Activated CD4-positive, CD25-positive, alpha-beta regulatory T cell treated with anti-CD3 and anti-CD28 coated beads, Interleukin-2, amount 50 U/mL, for 16 hours (primary cell): Measurements from ENCODE around the gene KLHL36.
"Not testable (repeated sequence)": the region's sequence is repeated elsewhere in the genome, so short reads cannot be mapped to it uniquely, and the experiment has no call there.

Source experiments
- DNase-seq: peaks from one replicate; pipeline ENCODE4 v3.0.0-alpha.2; 2020; ENCODE audit warnings: low read depth, low spot score

Gene KLHL36

DNA sequence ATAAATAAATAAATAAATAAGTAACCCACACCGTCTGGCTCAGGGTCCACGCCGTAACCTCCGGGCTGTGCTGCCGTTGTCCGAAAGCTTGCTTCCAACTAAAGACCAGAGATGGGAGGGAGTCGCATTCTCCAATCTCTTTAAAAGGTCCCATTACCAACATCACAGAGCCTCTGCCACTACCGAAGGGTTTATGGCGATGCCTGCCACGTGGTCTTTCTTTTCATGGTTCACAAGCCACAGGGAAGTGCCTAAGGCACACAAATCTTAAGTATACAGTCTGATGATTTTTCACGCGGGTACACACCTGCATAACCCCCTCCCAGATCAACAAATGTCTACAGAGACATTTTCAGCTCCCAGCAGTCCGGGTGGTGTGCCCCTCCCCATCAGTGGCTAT lies 31.8 kb upstream of the KLHL36 start:
- DNase-seq: no peak

DNA sequence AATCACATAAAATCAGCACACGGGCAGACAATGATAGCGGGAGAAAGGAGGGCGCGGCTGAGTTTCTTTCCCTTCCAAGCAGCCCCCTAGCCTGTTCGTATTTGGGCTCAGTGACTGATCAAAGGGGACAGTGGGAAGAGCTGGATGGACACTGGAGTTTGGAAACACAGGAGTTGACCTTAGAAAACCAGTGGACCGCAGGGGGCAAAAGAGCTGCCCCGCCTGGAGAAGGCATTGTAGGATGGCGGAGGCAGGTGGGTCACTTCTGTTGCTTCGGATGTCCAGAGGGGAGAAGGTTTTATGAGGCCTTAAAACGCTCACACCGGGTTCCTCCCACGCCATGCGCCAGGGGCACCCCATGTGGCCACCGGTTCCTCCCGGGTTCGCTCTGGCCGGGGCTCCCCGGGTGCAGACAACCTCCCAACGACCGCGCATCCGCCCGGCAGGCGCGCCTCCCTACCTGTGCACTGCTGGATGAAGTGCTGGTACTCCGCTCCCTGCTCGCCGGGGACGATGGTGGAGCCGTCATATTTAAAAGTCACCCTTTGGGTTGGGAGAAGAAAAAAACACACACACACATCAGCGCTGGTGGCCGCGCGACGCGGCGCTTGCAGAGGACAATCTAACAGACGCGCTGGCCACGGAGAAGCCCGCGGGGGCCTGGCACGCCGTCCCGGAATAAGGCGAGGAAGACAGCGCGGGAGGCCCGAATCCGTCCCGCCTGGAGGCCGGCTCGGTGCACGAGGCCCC lies 31.1 kb upstream of the KLHL36 start:
- DNase-seq: no peak

DNA sequence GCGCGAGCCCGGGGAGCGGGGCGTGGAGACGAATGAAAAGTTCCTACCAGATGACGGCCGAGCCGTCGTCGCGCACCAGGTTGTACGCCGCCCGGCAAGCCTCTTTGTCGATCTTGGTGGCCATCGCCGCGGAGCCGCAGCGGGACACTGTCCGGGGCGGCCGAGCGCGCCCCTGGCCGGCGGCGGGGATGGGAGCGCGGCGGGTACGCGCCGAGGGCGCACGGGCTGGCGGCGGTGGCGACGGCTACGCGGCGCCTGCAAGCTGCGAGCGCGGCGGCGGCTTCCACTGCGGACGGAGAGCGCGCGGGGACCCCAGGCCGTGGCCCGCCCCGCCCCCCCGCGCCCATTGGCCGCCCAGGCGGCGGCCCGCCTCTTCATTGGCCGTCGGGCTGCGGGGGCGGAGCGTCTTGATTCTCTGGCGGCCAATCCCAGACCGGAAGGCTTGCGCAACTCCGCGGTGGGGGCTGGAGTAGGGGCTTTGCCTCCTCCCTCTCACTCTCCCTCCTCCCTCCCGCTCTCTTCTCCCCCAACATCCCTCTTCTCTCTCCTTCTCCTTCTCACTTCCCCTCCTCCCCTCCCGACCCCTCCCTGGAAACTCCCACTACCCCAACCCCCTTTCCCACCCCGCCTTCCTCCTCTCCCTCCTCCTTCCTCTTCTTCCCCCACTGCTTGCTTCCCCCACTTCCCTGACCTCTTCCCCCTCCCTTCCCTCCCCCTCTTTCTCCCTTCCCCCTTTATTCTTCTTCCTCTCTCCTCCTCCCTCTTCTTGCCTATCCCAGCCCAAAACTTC lies 30.3 kb upstream of the KLHL36 start, which contains the start of gene COTL1:
COTL1 (minus strand) TSS at position 288 of the 790 bp plus-strand sequence; CDS start at position 124, 164 bp downstream.
- DNase-seq: peak; percentile 89

DNA sequence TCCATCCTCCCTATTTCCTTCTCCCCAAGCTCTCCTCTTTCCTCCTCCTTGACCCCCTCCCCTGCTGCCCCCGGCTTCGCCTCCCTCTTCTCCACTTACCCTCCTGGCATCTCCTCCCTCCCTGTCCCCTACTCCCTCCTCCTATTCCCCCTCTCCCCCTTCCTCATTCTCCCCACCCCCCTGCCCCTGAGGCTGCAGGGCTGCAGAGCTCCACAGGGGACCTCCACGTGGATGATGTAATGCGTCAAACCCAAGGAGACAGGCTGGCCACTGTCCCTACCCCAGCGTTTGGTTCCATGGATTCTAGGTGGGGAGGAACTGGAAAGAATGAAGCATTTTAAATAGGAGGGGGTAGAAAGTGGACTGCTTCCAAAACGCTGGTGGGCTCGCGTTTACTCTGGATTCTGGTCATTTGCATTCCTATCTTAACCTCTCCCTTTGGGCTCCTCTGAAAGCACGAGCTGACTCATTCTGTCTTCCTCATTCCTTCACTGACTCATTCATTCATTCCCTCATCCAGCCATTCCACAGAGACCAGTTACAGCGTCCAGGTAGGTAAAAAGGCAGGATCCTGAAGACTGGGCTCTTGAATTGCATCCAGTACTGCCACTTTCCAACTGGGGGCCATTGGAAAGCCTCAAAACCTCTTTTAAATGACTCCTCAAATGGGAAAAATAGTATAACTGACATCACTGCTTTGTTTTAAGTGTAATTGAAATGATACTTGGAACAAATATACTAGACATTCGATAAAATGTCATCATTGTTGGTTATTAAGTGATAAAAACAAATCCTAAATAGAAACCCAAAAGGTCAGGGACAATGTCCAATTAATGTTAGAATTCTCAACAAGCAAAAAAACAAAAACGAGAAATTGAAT lies 29.5 kb upstream of the KLHL36 start:
- DNase-seq: no peak

DNA sequence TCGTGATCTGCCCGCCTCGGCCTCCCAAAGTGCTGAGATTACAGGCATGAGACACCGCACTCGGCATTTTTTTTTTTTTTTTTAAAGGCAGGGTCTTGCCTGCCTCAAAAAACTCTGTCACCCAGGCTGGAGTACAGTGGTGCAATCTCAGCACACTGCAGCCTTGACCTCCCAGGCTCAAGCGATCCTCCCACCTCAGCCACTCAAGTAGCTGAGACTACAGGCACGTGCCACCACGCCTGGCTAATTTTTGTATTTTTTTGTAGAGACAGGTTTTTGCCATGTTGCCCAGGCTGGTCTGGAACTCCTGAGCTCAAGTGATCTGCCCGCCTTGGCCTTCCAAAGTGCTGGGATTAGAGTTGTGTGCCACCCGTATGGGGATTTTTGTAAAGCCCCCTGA lies 27.4 kb upstream of the KLHL36 start:
- not testable (repeated sequence) for DNase-seq

DNA sequence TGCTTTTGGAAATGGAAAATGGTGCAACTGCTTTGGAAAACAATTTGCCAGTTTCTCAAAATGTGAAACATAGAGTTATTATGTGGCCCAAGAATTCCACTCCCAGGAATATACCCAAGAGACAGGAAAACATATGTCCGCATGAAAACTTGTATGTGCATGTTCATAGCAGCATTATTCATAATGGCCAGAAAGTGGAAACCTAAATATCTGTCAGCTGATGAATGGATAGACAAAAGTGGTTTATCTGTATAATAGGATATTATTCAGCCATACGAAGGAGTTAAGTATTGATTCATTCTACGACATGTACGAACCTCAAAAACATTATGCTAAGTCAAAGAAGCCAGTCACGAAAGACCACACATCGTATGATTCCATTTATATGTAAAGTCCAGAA lies 22.8 kb upstream of the KLHL36 start:
- no peak for DNase-seq

DNA sequence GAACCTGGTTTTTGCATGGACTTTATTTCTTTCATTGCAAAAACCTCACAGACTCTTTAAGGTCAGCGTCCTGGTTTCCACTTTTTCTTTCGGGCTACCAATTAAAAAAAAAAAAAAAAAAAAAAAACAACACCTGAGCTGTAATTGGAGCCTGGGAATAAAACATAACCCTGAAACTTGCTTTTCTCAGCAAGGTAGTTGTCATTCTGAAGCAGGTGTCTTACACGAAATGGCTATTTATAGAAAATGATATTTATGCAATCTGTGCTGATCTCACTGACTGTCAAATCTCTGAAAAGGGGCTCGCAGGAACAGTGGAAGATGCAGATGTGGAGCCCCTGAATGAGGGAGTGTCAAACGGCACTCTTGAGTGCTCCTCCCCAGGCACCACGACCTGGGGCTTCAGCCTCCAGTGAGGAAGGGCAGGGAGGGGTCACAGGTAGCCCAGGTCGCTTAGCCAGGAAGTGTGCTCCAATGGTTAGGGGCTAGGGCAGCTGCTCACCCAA lies 20.0 kb upstream of the KLHL36 start:
- no peak for DNase-seq

DNA sequence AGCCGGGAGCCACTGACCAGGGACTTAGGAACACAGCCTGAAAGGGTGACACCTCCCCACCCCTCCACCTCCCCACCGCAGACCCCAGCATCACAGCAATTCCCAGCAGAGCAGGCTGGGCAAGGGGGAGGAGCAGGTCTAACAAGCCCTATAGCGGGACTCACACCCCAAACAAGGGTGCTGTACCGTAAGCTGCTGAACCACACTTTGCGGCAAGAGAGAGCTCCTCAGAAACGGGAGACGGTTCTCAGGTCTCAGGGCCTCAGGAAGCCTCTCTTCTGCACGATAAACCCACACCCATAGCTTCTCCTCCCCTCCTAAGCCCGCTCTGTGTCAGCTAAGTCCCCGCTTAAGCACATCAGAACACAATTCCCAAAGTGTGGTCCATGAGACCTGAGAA lies 18.7 kb upstream of the KLHL36 start:
- no peak for DNase-seq

DNA sequence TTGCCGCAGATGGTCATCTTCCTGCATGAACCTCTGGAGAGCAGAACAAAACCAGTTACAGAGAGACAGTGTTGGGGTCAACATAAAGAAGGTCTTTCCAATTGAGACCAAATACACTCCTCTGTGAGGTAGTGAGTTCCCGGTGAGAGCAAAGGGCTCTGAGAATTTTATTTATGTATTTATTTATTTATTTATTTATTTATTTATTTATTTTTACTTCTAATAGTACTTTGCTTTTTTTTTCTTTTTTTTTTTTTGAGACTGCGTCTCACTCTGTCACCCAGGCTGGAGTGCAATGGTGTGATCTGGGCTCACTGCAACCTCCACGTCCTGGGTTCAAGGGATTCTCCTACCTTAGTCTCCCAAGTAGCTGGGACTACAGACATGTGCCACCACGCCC lies 18.3 kb upstream of the KLHL36 start:
- DNase-seq: no peak

DNA sequence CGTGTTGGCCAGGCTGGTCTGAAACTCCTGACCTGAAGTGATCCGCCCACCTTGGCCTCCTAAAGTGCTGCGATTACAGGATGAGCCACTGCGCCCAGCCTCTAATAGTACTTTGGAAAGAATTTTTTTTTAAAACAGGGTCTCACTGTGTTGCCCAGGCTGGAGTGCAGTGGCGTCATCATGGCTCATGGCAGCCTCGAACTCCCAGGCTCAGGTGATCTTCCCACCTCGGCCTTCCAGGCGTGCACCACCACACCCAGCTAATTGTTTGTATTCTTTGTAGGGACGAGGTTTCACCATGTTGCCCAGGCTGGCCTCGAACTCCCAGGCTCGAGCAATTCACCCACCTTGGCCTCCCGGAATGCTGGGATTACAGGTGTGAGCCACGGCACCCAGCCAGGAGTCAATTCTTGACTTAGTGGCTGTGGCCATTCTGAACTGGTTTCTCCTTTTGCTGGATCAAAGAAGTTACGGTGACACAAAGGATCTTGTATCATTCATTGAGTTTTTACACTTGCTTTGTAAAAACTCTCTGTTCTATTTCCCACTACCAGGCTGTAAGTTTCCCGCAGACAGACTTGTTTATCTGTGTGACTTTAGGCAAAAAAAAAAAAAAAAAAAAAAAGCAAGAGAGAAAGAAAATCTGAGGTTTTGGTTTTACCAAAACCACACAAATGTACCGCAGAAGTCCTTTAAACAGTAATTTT lies 17.7 kb upstream of the KLHL36 start:
- DNase-seq: no peak

DNA sequence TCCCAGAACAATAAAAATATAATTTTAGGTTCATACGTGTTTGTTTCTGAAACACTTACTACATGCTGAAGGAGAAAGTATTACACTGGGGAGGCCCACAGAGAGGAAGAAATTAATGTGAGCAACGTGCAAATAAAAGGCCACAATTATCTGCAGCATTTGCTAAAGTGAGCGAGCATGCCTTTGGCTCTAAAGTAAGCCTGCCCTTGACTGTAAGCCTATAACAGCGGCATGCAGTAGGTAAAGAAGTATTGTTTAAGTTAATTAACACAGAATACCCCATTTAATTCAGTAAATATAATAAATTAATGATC lies 17.2 kb upstream of the KLHL36 start:
- no peak for DNase-seq

DNA sequence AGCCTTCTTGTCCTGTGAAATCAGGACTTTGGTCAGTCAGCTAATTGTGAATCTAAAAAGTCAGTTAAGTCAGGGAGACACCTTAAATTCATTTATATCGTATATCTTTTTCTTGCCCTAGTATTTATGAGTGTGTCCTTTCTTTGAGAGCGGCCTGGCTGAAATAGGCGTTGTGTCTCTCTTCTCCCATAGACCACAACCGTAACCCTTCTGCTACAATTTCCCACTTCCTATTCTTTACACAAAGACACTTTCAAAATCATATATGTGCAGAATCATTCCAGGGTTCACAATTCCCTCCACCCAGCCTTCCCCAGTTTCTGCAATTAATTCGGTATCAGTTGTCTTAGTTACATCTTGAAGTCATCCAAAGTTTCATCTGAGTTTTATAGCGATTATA lies 16.4 kb upstream of the KLHL36 start:
- no peak for DNase-seq

DNA sequence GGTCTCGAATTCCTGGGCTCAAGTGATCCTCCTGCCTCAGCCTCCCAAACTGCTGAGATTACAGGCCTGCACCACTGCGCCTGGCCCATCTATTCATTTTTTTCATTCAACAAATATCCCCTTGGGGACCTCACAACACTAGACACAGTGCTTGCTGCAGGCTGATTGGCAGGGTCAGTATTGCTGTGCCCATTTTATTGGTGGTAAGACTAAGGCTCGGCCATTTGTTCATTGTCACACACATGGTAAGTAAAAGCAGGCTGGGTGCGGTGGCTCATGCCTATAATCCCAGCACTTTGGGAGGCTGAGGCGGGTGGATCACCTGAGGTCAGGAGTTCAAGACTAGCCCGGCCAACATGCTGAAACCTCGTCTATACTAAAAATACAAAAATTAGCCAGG lies 15.4 kb upstream of the KLHL36 start:
- DNase-seq: not testable (repeated sequence)

DNA sequence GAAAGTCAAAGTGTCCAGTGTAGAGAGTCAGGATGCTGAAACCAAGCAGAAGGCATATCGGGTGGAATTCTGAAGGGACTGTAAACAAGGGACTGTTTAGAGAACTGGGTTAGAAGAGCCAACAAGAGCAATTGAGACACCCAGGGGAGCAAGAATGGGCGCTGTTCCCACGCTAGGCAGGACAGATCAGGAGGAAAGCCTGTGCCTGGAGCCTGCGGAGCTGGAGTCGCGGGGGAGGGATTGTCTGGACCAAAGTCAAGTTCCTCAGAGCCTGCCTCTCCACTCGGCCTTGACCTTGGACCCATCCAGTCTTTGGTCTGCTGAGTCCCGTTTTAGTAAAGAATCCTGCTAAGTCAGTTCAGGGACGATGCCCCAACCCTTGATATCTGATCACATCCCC lies 14.7 kb upstream of the KLHL36 start:
- no peak for DNase-seq

DNA sequence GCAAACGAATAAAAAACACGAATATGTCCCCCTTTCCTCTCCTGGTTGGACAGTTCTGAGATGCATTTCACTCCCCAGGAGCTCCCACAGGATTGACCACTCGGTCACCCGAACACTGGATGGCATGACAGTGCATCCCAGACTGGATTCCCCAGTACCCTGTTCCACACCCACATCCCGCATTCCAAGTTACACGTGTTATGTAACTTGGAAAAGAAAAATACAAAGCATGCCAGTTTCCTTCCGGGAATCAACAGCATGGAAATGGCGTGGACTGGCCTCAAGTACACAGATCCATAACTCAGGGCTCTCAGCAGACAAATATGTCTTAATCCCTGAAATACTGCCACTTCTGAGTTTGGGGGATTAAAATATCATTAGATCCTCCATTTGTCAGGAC lies 12.6 kb upstream of the KLHL36 start:
- no peak for DNase-seq

DNA sequence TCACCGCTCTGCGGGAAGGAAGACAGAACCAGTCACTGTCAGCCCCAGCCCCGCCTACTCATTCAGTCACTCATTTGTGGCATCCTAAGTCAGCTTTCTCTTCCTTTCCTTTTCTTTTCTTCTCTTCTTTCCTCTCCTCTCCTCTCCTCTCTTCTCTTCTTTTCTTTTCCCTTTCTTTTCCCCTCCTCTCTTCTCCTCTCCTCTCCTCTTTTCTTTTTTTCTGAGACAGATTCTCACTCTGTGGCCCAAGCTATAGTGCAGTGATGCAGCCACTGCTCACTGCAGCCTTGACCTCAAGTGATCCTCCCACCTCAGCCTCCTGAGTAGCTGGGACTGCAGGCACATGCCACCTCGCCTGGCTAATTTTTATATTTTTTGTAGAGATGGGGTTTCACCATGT lies 10.6 kb upstream of the KLHL36 start:
- no peak for DNase-seq

DNA sequence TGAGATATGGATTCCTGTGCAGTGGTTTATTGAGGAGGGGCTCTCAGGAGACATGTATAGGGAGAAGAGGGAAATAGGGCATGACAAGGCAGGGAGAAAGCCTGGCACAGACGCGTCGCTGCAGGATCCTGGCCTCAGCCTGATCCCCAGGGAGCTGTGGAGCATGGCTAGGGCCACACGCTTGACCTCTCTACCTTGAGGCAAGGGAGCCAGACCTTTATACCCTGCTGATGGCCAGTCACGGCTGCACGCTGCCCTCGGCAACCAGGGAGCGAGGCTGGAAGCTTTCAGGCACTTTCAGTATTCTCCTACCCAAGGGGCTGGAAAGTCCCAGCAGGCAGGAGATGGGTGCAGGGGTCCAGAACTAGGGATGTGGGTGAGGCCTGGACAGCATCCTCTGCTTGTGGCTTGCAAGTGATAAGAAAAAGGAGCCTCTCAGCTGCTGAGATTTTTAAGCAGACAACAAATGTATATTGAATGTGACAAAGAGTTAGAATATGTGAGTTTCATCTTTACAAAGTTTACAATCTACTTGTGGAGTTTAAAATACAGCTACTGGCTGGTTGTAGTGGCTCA lies 10.0 kb upstream of the KLHL36 start:
- DNase-seq: no peak

DNA sequence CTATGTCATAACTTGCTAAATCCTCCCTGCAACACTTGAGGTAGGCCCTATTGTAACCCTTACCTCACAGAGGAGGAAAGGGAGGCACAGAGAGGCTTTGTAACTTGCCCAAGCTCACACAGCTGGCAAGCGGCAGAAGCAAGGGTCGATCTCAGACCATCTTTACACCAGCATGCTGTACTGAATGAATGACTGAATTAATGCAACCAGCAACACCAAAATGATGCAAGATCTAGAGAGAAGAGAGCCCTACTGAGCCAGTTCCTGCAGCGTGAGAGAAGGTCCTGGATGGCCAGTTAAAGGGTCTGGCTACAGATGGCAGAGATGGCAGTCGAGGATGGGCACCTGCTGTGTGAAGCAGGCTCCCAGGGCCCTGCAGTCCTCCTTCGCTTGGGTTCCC lies 8.2 kb upstream of the KLHL36 start:
- no peak for DNase-seq

DNA sequence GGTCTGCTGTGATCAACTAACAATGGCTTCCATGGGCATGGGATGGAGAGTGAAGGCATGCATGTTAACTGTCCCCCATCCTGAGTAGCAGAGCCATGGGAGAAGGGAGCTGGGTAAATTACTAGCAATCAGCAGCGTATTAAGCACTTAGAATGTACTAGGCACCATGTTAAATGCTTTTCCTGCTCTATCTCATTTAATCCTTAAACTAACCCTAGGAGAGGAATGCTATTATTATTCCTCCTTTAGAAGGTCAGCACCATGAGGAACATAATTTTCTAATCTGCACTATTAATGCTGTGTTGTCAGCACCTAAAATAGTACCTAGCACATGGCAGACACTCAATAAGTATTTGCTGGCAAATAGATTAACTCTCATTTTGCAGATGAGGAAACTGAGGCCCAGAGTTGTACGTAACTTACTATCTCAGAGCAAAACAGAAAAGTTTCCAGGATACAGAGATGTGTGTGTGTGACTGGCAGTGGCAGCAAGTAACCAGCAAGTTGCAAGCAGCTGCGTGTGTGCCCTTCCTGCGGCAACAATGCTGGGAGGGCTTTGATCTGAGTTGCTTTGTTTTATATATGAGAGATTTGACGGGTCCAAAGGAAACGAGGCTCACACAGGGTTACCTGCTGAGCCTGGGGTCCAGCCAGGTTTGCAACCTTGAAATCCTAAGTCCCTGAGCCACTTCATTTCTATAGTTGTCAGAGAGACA lies 6.5 kb upstream of the KLHL36 start:
- DNase-seq: no peak

DNA sequence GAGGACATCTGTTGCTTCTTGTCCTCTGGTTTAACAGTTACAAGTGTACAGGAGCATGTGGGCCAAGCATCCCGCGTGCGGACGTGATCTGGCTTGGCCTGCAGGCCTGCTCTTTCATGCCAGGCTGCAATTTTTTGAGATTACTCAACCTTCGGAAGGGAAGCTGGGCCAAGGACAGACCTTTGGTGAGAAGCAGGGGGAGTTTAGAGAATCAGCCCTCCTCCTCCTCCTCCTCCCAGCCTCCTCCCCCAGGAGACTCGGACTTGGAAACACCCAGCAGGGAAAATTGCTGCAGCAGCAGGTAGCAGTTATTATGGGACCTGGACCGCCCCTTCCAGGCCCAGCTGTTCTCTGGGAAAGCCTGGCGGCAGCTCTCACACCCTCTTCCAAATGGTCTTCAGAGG lies 5.1 kb upstream of the KLHL36 start:
- no peak for DNase-seq
